NB4 (cell line): ENCODE measurements around the gene RBMS1.

Experiments used
- DNase-seq: peaks from one replicate; pipeline ENCODE4 v3.0.0; 2010; ENCODE audit warnings: low read depth
- H3K4me3 ChIP-seq: one replicate; pipeline ENCODE4 v1.5.1; 2011; ENCODE audit warnings: mild to moderate bottlenecking, low read depth, low read length, moderate library complexity
- MYC ChIP-seq: IDR thresholded peaks from 2 replicates; pipeline ENCODE4 v1.6.1; 2011; ENCODE audit warnings: low read depth, low read length
- POLR2A ChIP-seq: IDR thresholded peaks from 2 replicates; pipeline ENCODE4 v1.6.1; 2011; ENCODE audit warnings: mild to moderate bottlenecking; ENCODE audit not compliant: insufficient read length; ENCODE audit errors: extremely low read depth
- TF ChIP-seq, protein P1 (sequence below): IDR thresholded peaks from one replicate; pipeline ENCODE4 v1.5.1; 2012; ENCODE audit warnings: low read depth, low read length
- TF ChIP-seq, protein P2 (sequence below): IDR thresholded peaks from 2 replicates; pipeline ENCODE4 v1.6.1; 2011; ENCODE audit warnings: low read depth, low read length

Gene RBMS1

DNA sequence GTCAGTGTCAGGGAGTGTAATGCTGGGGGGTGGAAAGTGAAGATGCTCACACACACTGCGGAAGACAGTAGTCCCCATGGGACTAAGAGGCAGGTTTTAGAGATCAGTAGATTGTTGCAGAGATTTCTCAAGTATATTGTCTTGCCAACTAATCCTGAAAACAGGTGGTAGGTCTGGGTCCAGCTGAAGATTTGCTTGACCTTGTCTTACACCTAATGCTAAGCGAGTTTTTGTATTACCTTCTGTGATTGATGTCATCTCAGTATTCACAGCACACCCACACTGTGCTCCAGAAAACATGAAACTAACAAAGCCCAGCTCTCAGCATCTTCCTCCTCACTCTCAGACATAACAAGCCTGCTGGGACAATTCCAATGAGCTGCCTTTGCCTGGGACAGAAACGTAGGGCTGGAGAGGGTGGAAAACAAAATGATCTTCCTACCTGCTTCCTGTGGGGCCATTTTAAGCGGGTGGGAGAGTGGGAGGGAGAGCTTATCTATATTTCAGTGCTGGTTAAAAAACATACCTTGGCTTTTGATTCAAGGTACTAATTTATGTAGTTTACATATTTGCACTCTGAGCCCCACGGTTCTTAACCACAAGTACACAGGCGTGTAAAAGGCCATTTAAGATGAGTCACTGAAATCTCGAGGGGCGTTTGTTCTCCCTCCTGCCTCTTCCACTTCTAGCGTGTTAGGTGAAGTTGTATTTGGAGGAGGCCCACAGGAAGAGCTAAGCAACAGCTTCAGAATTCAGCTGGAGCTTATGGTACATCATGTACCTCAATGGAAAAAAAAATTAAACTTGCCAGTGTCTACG lies 23.1 kb upstream of the RBMS1 start:
- peak; percentile 67 for DNase-seq
- no peak overlapping the region for H3K4me3 ChIP-seq
- TF ChIP-seq MYC (no peak), POLR2A (no peak)
- TF ChIP-seq, protein P1, sequence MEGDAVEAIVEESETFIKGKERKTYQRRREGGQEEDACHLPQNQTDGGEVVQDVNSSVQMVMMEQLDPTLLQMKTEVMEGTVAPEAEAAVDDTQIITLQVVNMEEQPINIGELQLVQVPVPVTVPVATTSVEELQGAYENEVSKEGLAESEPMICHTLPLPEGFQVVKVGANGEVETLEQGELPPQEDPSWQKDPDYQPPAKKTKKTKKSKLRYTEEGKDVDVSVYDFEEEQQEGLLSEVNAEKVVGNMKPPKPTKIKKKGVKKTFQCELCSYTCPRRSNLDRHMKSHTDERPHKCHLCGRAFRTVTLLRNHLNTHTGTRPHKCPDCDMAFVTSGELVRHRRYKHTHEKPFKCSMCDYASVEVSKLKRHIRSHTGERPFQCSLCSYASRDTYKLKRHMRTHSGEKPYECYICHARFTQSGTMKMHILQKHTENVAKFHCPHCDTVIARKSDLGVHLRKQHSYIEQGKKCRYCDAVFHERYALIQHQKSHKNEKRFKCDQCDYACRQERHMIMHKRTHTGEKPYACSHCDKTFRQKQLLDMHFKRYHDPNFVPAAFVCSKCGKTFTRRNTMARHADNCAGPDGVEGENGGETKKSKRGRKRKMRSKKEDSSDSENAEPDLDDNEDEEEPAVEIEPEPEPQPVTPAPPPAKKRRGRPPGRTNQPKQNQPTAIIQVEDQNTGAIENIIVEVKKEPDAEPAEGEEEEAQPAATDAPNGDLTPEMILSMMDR: no peak
- TF ChIP-seq, protein P2, sequence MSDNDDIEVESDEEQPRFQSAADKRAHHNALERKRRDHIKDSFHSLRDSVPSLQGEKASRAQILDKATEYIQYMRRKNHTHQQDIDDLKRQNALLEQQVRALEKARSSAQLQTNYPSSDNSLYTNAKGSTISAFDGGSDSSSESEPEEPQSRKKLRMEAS: no peak

DNA sequence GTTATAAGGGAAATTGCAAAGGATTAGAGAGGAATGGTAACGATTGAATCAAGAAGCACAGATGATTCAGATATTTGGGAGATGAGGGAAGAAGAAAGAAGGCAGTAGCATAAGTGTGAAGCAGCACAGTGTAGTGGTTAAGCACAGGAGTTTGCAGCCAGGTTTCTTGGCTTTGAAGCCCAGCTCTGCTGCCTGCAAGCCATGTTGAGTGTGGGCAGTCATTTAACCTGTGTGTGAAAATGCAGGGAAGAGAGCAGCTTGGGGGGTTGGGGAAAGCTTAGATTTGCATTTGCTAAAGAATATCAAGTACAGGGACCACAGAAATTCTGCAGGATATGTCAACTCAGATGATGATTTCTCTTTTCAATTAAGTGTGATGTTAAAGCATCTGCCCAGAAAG lies 21.5 kb upstream of the RBMS1 start:
- no peak overlapping the region for H3K4me3 ChIP-seq
- no peak for DNase-seq
- TF ChIP-seq, protein P2: no peak
- TF ChIP-seq POLR2A (no peak), MYC (no peak)
- TF ChIP-seq, protein P1: no peak

DNA sequence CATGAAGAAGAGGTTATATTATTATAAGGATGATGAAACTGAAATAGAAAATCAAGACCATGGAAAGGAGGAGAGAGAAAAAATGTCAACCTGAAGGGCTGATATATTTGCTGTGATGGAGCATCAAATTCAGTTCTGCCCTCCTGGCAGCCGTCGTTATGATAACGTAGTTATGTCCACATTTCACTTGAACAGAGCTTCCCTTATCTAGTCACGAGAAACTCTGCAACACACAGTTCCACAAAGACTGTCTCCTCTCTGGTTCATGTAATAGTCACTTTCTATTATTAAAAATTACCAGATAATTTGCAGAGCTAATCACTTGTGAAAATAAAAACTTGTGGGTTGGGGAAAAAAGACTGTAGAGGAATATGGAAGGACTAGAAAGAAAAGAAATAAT lies 19.5 kb upstream of the RBMS1 start:
- H3K4me3 ChIP-seq: no peak overlapping the region

DNA sequence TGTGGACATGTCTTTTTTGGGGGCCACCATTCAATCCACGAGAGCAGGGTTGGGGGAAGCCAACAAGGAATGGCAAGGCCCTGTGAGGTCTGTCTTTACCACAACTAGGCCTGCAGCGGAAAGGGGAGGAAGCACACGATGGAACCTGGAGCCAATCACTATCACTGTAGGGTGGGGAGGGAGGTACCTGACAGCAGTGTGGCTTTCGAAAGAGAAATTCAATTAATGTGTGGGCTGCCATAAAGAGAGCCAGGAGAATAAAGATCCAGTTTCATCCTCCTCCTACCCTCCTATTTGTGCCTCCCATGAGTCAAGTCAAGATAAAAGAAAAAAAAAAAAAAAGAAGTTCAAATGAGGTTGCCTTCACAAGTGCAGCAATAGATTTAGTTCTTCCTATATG lies 18.9 kb upstream of the RBMS1 start:
- H3K4me3 ChIP-seq: no peak overlapping the region
- TF ChIP-seq, protein P2: no peak
- TF ChIP-seq POLR2A (no peak), MYC (no peak)
- TF ChIP-seq, protein P1: no peak
- DNase-seq: peak; percentile 92

More for the DNA sequence above, 19.5 kb upstream of the RBMS1 start:
- no peak for DNase-seq
- TF ChIP-seq, protein P1: no peak
- TF ChIP-seq MYC (no peak), POLR2A (no peak)
- TF ChIP-seq, protein P2: no peak

DNA sequence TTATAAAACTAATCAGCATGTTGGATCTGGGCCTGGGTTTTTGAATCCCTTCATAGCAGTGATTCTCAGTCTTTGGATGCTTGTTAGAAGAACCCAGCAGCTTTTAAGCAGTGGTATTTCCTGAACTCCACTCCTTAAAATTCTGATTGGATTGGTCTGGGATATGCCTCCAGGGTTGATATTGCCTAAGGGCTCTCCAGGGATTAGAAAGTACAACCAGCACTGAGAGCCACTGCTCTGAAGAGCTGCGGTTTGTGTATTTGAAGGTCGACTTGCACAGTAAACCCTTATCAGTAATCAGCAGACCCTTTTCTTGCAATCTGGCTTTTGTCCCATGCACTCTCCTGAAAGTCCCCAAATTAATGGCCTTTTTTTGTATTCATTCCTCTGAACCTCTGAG lies 17.0 kb upstream of the RBMS1 start:
- no peak overlapping the region for H3K4me3 ChIP-seq
- TF ChIP-seq, protein P1: no peak
- TF ChIP-seq, protein P2: no peak
- TF ChIP-seq POLR2A (no peak), MYC (no peak)
- peak; percentile 88 for DNase-seq
